Mucosa of descending colon (tissue), 3 donors: Measurements from ENCODE around the gene SAMD9. TPM values are rescaled to one million over a fixed set of nuclear protein-coding genes. Genes with fewer than 3 reads are reported as not detected.

ENCODE experiments used
- ATAC-seq: fragments of 200-7000 bp; cut with Tn5 transposase; one replicate; pipeline ENCODE4 v1.9.1; 2020; ENCODE audit warnings: mild to moderate bottlenecking, moderate library complexity
- DNase-seq, 3 donors: peaks; one replicate each; pipeline ENCODE4 v3.0.0-alpha.2; 2020
- H3K36me3 ChIP-seq: fragments of 200-600 bp; one replicate; pipeline ENCODE4 v1.8.0; 2021; ENCODE audit warnings: low read depth, mild to moderate bottlenecking
- H3K4me1 ChIP-seq: fragments of 200-600 bp; one replicate; pipeline ENCODE4 v1.8.0; 2021; ENCODE audit warnings: low read depth, mild to moderate bottlenecking
- H3K4me3 ChIP-seq: fragments of 200-600 bp; one replicate; pipeline ENCODE4 v1.8.0; 2021; ENCODE audit warnings: mild to moderate bottlenecking
- H3K9me3 ChIP-seq: fragments of 200-600 bp; one replicate; pipeline ENCODE4 v1.8.0; 2021; ENCODE audit warnings: mild to moderate bottlenecking
- intact Hi-C, 2 donors: fragments of 100-400 bp; cut with DNase I in 1 of 2; cut with micrococcal nuclease in 1 of 2; formaldehyde crosslinking; loops; one replicate each; pipeline versions ENCODE4 v1.11.0 to v1.11.1; 2022; cut with DNase I, micrococcal nuclease
- total RNA-seq, 3 donors: library from RNA; stranded (reverse); fragmentation: NEBNext Ultra II Directional in 2 of 3; extraction: Animal tissue kit (Norgen Biotek cat#: 25700) in 2 of 3; gene quantifications; one replicate each; pipeline versions ENCODE4 v1.2.1 to v1.2.4, GENCODE V29; 2021 to 2023
- TF ChIP-seq, protein P1 (sequence below): fragments of 200-600 bp; IDR thresholded peaks from one replicate; pipeline ENCODE4 v1.8.0; 2022; ENCODE audit warnings: antibody characterized with exemption, mild to moderate bottlenecking
- donor health status: DM: no; HTN: no; CAD: no; lungs with moderate emphysema.
- donor health status: DM: no; HTN: no; CAD: no.
- donor health status: DM: no; HTN: yes; CAD: no.

Gene SAMD9
- total RNA-seq, 3 donors from 2014 or later: 22.6 to 41.8 (median 33.1) TPM

DNA sequence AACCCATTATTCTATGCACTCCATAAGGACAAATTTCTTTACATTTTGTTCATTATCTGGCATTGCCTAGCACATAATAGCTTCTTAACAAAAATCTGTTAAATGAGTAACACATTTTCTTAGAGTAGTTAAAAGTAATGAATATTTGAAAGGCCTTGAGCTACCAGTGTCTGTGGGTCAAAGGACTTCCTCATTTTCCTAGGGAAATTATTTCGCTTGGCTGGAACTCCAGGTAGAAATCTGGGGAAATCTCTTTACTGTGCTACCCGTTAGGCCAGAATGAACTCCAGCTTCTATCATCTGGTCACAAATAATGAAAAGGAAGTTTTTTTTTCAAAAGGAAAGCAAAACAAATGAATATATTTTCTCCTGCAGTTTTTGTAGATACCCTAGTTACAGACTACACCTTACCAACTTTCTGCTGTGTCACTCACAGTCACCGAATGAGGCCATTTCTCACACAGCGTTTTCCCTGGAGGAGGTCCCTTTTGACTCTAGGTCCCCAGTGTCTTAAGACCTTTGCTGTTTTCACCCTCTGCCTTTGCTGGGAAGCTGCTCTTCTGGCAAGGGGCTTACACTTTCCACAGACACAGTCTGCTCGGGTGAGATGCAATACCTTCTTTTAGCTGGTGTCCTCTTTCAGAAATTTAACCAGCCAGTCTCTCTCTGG, 28.8 kb upstream of the SAMD9 start:
- intact Hi-C loops: no loop called here
- Histone ChIP-seq H3K36me3 (no peaks in the 10 kb centered on the region), H3K9me3 (no peaks in the 10 kb centered on the region), H3K4me1 (peaks cover 3% of the 10 kb centered on the region), H3K4me3 (no peak overlapping the region)
- no peak for ATAC-seq
- TF ChIP-seq, protein P1, sequence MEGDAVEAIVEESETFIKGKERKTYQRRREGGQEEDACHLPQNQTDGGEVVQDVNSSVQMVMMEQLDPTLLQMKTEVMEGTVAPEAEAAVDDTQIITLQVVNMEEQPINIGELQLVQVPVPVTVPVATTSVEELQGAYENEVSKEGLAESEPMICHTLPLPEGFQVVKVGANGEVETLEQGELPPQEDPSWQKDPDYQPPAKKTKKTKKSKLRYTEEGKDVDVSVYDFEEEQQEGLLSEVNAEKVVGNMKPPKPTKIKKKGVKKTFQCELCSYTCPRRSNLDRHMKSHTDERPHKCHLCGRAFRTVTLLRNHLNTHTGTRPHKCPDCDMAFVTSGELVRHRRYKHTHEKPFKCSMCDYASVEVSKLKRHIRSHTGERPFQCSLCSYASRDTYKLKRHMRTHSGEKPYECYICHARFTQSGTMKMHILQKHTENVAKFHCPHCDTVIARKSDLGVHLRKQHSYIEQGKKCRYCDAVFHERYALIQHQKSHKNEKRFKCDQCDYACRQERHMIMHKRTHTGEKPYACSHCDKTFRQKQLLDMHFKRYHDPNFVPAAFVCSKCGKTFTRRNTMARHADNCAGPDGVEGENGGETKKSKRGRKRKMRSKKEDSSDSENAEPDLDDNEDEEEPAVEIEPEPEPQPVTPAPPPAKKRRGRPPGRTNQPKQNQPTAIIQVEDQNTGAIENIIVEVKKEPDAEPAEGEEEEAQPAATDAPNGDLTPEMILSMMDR: no peak
- no peak for DNase-seq

DNA sequence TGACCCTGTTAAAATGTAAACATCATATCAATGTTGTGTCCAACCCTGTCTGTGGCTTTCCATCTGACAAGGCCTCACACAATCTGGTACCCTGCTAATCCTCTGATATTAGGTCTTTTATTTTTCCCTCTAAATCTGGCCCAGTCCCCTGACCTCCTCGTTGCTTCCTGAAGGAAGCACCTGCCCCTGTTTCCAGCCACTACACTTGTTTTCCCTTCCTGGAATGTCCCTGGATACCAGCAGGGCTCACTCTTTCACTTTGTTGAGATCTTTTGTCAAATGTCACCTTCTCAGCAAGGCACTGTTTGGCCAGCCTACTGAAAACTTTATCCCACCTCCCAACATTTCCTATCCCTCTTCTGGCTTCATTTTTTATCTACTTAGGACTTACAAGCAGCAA, 28.3 kb upstream of the SAMD9 start:
- Histone ChIP-seq H3K4me1 (peaks cover 3% of the 10 kb centered on the region), H3K36me3 (no peaks in the 10 kb centered on the region), H3K9me3 (no peaks in the 10 kb centered on the region), H3K4me3 (no peak overlapping the region)
- DNase-seq (no peak), ATAC-seq (no peak)
- TF ChIP-seq, protein P1: no peak
- intact Hi-C loops: no loop called here

DNA sequence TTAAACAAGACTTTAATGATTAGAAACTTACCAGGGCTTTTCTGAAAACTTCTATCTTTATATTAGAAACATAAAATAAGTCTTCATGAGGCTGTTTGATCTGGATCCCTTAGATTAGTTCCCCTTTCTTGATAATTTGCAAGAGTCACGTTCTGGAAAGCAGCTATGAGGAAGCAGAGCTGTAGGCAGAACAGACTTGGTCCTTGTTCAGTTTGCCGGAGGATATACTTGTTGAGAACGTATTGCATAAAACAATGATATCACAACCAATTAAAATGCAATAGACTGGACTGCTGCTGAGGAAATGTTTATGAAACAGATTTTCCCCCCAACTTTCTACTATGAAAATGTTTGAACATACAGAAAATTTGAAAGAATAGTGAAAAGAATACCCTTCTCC, 27.6 kb upstream of the SAMD9 start:
- ATAC-seq (no peak), DNase-seq (no peak)
- Histone ChIP-seq H3K4me3 (no peak overlapping the region), H3K9me3 (no peaks in the 10 kb centered on the region), H3K36me3 (no peaks in the 10 kb centered on the region), H3K4me1 (peaks cover 3% of the 10 kb centered on the region)
- intact Hi-C loops: no loop called here
- TF ChIP-seq, protein P1: no peak

DNA sequence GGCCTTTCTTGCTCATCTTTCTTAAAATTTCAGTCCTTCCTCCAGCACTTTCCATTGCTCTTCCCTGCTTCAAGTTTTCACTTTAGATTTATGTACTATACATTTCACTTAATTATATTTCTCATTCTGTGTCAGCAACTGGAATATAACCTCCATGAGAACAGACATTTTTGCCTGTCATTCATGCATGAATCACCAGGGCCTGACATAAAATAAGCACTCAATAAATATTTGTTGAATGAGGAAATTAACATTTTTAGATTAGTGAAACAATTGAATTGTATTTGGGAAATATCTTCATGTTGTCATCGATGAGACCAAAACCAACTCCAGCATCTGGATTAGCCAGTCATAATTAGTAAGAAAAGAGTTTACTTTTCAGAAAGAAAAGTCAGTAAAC, 24.3 kb upstream of the SAMD9 start:
- Histone ChIP-seq H3K36me3 (no peaks in the 10 kb centered on the region), H3K4me1 (no peaks in the 10 kb centered on the region), H3K4me3 (no peak overlapping the region), H3K9me3 (peaks cover 3% of the 10 kb centered on the region)
- TF ChIP-seq, protein P1: no peak
- no peak for DNase-seq
- no peak for ATAC-seq
- intact Hi-C loops: no loop called here

DNA sequence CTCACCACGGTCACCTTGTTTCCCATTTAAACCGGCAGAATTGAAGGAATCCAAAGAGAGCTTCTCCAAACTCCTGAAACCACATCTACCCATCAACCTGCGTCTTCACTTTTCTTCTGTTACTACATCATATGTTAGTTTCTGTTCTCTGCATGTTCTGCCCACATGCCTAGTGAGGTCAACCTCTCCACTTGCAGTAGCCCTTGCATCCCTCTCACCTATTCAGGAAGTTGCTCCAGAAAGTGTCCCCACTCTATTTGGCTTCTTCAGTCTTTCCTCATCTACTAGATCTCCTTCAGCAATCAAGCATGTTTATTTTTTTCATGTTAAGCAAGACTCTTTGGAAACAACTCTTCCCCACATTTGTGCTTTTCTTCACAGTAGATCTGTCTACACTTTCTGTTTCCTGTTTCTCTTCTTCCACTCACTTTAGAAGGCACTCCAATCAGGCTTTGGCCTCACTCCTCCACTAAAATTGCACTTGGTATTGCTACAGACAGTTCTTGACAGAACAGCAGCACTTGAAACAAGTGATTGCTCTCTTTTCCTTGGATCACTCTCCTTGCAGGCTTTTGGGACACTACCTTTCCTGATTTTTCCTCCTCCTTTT, 22.9 kb upstream of the SAMD9 start:
- TF ChIP-seq, protein P1: no peak
- ATAC-seq (no peak), DNase-seq (no peak)
- H3K9me3 ChIP-seq: peaks cover 3% of the 10 kb centered on the region
- no peaks in the 10 kb centered on the region for H3K36me3 ChIP-seq
- H3K4me1 ChIP-seq: no peaks in the 10 kb centered on the region
- intact Hi-C loops: no loop called here
- H3K4me3 ChIP-seq: no peak overlapping the region
